Ishikawa (cell line): ENCODE data around the gene CYP24A1.

Experiments used
- CEBPB ChIP-seq: IDR thresholded peaks from 2 replicates; pipeline ENCODE4 v1.6.1; 2012
- CREB1 ChIP-seq: IDR thresholded peaks from 2 replicates; pipeline ENCODE4 v1.6.1; 2012; ENCODE audit warnings: low read depth
- EP300 ChIP-seq: IDR thresholded peaks from 2 replicates; pipeline ENCODE4 v1.6.1; 2012; ENCODE audit warnings: borderline replicate concordance
- FOXM1 ChIP-seq: IDR thresholded peaks from 2 replicates; pipeline ENCODE4 v1.6.1; 2012; ENCODE audit warnings: low read depth, borderline replicate concordance
- NFIC ChIP-seq: IDR thresholded peaks from 2 replicates; pipeline ENCODE4 v1.6.1; 2012
- RAD21 ChIP-seq: IDR thresholded peaks from 2 replicates; pipeline ENCODE4 v1.6.1; 2012; ENCODE audit warnings: low read depth
- REST ChIP-seq: IDR thresholded peaks from 2 replicates; pipeline ENCODE4 v1.6.1; 2012; ENCODE audit warnings: low read depth, mild to moderate bottlenecking
- TAF1 ChIP-seq: IDR thresholded peaks from 2 replicates; pipeline ENCODE4 v1.6.1; 2012; ENCODE audit warnings: low read depth, mild to moderate bottlenecking
- TCF12 ChIP-seq: IDR thresholded peaks from 2 replicates; pipeline ENCODE4 v1.6.1; 2012; ENCODE audit warnings: low read depth
- TEAD4 ChIP-seq: IDR thresholded peaks from 2 replicates; pipeline ENCODE4 v1.6.1; 2012
- USF1 ChIP-seq: IDR thresholded peaks from 2 replicates; pipeline ENCODE4 v1.6.1; 2012
- ZBTB7A ChIP-seq: IDR thresholded peaks from 2 replicates; pipeline ENCODE4 v1.6.1; 2012; ENCODE audit warnings: low read depth
- TF ChIP-seq, protein P1 (sequence below): IDR thresholded peaks from 2 replicates; pipeline ENCODE4 v1.6.1; 2012

DNA sequence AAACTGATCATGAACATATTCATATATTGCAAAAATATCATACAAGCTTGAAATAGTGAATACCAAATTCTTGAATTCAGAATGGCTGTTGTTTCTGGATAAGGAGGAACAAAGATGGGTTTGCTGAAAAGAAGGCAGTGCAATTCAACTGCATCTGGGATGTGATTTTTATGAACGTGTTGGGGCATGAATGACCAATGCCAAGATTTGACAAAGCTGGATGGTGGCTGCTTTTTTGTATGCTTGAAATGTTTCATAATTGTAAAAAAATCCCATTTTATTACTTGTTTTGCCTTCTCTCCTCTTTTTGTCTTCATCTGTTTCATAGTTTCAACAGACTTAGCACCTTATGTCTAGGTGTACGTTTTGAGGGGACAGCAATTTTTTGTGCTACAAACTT is 66.6 kb downstream of the CYP24A1 start:
- TF ChIP-seq USF1, result no peak
- no peak for TF ChIP-seq REST
- no peak for TF ChIP-seq RAD21
- TF ChIP-seq, protein P1, sequence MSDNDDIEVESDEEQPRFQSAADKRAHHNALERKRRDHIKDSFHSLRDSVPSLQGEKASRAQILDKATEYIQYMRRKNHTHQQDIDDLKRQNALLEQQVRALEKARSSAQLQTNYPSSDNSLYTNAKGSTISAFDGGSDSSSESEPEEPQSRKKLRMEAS, result no peak
- no peak for TF ChIP-seq ZBTB7A
- TF ChIP-seq CREB1, result no peak
- no peak for TF ChIP-seq TEAD4
- no peak for TF ChIP-seq FOXM1
- TF ChIP-seq TAF1, result no peak
- no peak for TF ChIP-seq NFIC
- no peak for TF ChIP-seq CEBPB
- no peak for TF ChIP-seq TCF12
- TF ChIP-seq EP300, result no peak
